ENCODE data around the gene KCNE4.

GRCh38 chr2:223068071-223068470 lies 16.1 kb downstream of the KCNE4 start:
- TF ChIP-seq, protein P1, sequence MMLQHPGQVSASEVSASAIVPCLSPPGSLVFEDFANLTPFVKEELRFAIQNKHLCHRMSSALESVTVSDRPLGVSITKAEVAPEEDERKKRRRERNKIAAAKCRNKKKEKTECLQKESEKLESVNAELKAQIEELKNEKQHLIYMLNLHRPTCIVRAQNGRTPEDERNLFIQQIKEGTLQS (IDR thresholded peaks at IDR 0.05), result no peak
- TF ChIP-seq, protein P1 (CRISPR knock-in tag; conservative IDR thresholded peaks at IDR 0.05), result no peak
- TF ChIP-seq, protein P2, sequence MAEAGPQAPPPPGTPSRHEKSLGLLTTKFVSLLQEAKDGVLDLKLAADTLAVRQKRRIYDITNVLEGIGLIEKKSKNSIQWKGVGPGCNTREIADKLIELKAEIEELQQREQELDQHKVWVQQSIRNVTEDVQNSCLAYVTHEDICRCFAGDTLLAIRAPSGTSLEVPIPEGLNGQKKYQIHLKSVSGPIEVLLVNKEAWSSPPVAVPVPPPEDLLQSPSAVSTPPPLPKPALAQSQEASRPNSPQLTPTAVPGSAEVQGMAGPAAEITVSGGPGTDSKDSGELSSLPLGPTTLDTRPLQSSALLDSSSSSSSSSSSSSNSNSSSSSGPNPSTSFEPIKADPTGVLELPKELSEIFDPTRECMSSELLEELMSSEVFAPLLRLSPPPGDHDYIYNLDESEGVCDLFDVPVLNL (CRISPR knock-in tag; IDR thresholded peaks at IDR 0.05; ENCODE audit: low read depth), result no peak
- TF ChIP-seq FOXA3 (CRISPR knock-in tag; conservative IDR thresholded peaks at IDR 0.05 in 1 of 2, IDR thresholded peaks at IDR 0.05 in 1 of 2) (no peak), ZNF324 (CRISPR knock-in tag; IDR thresholded peaks at IDR 0.05) (no peak), RAD51 (IDR thresholded peaks at IDR 0.05; ENCODE audit: borderline replicate concordance, low read depth) (no peak), EZH2 (IDR thresholded peaks at IDR 0.05; ENCODE audit: borderline replicate concordance, low read depth, low read length) (no peak), HNRNPL (IDR thresholded peaks at IDR 0.05; ENCODE audit: low read depth, low read length) (no peak), CEBPB (tag; IDR thresholded peaks at IDR 0.05) (no peak), PHF8 (IDR thresholded peaks at IDR 0.05; ENCODE audit: borderline replicate concordance, low read length) (no peak)
- TF ChIP-seq, protein P3, sequence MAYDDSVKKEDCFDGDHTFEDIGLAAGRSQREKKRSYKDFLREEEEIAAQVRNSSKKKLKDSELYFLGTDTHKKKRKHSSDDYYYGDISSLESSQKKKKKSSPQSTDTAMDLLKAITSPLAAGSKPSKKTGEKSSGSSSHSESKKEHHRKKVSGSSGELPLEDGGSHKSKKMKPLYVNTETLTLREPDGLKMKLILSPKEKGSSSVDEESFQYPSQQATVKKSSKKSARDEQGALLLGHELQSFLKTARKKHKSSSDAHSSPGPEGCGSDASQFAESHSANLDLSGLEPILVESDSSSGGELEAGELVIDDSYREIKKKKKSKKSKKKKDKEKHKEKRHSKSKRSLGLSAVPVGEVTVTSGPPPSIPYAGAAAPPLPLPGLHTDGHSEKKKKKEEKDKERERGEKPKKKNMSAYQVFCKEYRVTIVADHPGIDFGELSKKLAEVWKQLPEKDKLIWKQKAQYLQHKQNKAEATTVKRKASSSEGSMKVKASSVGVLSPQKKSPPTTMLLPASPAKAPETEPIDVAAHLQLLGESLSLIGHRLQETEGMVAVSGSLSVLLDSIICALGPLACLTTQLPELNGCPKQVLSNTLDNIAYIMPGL (CRISPR knock-in tag; IDR thresholded peaks at IDR 0.05), result no peak
- TF ChIP-seq, protein P4, sequence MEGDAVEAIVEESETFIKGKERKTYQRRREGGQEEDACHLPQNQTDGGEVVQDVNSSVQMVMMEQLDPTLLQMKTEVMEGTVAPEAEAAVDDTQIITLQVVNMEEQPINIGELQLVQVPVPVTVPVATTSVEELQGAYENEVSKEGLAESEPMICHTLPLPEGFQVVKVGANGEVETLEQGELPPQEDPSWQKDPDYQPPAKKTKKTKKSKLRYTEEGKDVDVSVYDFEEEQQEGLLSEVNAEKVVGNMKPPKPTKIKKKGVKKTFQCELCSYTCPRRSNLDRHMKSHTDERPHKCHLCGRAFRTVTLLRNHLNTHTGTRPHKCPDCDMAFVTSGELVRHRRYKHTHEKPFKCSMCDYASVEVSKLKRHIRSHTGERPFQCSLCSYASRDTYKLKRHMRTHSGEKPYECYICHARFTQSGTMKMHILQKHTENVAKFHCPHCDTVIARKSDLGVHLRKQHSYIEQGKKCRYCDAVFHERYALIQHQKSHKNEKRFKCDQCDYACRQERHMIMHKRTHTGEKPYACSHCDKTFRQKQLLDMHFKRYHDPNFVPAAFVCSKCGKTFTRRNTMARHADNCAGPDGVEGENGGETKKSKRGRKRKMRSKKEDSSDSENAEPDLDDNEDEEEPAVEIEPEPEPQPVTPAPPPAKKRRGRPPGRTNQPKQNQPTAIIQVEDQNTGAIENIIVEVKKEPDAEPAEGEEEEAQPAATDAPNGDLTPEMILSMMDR (IDR thresholded peaks at IDR 0.05 in 2 of 3, conservative IDR thresholded peaks at IDR 0.05 in 1 of 3; ENCODE audit: insufficient read depth in 2 of 3, low read depth in 1 of 3, low read length in 3 of 3), result no peak
